IMR-90 (cell line): Measurements from ENCODE around the gene ZNF362.

Experiments used
- CEBPB ChIP-seq: IDR thresholded peaks from 2 replicates; pipeline ENCODE4 v1.6.1; 2012; ENCODE audit warnings: low read depth, low read length, improper control_type of control experiment
- CTCF ChIP-seq: conservative IDR thresholded peaks from 2 replicates; pipeline ENCODE4 v1.5.1; 2012; ENCODE audit warnings: mild to moderate bottlenecking, low read depth, low read length, improper control_type of control experiment
- MAFK ChIP-seq: IDR thresholded peaks from 2 replicates; pipeline ENCODE4 v1.6.1; 2012; ENCODE audit warnings: low read depth, low read length, improper control_type of control experiment
- POLR2A ChIP-seq: IDR thresholded peaks from 2 replicates; pipeline ENCODE4 v1.6.1; 2012; ENCODE audit warnings: mild to moderate bottlenecking, low read depth, low read length
- RCOR1 ChIP-seq: IDR thresholded peaks from 2 replicates; pipeline ENCODE4 v1.6.1; 2012; ENCODE audit warnings: mild to moderate bottlenecking, low read length, improper control_type of control experiment; ENCODE audit not compliant: insufficient replicate concordance
- SMC3 ChIP-seq: fragments of 150-350 bp; IDR thresholded peaks from 2 replicates; pipeline ENCODE4 v1.6.1; 2016; ENCODE audit warnings: low read depth, mild to moderate bottlenecking, antibody characterized with exemption, low read length, moderate library complexity

GRCh38 chr1:33247545-33247944, 8.7 kb upstream of the ZNF362 start:
- no peak for TF ChIP-seq RCOR1
- no peak for TF ChIP-seq SMC3
- TF ChIP-seq CTCF, result no peak
- TF ChIP-seq CEBPB, result no peak
- TF ChIP-seq MAFK, result no peak
- no peak for TF ChIP-seq POLR2A
